SK-N-SH treated with all-trans-retinoic acid at 6 μM for 48 hours (cell line): ENCODE results near the gene PRKCE.

Source experiments
- ATAC-seq: fragments of 200-7000 bp; cut with Tn5 transposase; 3 replicates; pipeline ENCODE4 v1.9.1; 2020; ENCODE audit warnings: mild to moderate bottlenecking, moderate library complexity
- BACH2 ChIP-seq: fragments of 250-450 bp; sonication (Bioruptor Pico); IDR thresholded peaks from 2 replicates; pipeline ENCODE4 v1.9.0; 2021; ENCODE audit warnings: mild to moderate bottlenecking, borderline replicate concordance
- CREB5 ChIP-seq: fragments of 250-450 bp; sonication (Bioruptor Pico); IDR thresholded peaks from 2 replicates; pipeline ENCODE4 v1.5.1; 2020; ENCODE audit warnings: low read depth, mild to moderate bottlenecking, moderate library complexity
- CSDC2 ChIP-seq: fragments of 250-450 bp; sonication (Bioruptor Pico); IDR thresholded peaks from 2 replicates; pipeline ENCODE4 v1.5.0; 2020; ENCODE audit warnings: mild to moderate bottlenecking, moderate library complexity
- ESRRG ChIP-seq: fragments of 250-450 bp; sonication (Bioruptor Pico); IDR thresholded peaks from 2 replicates; pipeline ENCODE4 v1.6.1; 2021; ENCODE audit warnings: mild to moderate bottlenecking
- GLIS3 ChIP-seq: fragments of 250-450 bp; sonication (Bioruptor Pico); IDR thresholded peaks from 2 replicates; pipeline ENCODE4 v1.5.0; 2020; ENCODE audit warnings: mild to moderate bottlenecking, moderate library complexity
- ISL1 ChIP-seq: fragments of 250-450 bp; sonication (Bioruptor Pico); IDR thresholded peaks from 2 replicates; pipeline ENCODE4 v2.1.2; 2022; ENCODE audit warnings: mild to moderate bottlenecking, moderate library complexity
- OSR1 ChIP-seq: fragments of 250-450 bp; sonication (Bioruptor Pico); IDR thresholded peaks from 2 replicates; pipeline ENCODE4 v1.8.0; 2022; ENCODE audit warnings: moderate library complexity, mild to moderate bottlenecking, inconsistent platforms
- PPARA ChIP-seq: fragments of 250-450 bp; sonication (Bioruptor Pico); IDR thresholded peaks from 2 replicates; pipeline ENCODE4 v1.5.0; 2020; ENCODE audit warnings: mild to moderate bottlenecking, borderline replicate concordance
- RARB ChIP-seq: fragments of 250-450 bp; sonication (Bioruptor Pico); IDR thresholded peaks from 2 replicates; pipeline ENCODE4 v1.8.0; 2021; ENCODE audit warnings: mild to moderate bottlenecking, moderate library complexity
- SNAI2 ChIP-seq: fragments of 250-450 bp; sonication (Bioruptor Pico); IDR thresholded peaks from 2 replicates; pipeline ENCODE4 v1.5.0; 2020; ENCODE audit warnings: mild to moderate bottlenecking, moderate library complexity
- TOX ChIP-seq: fragments of 250-450 bp; sonication (Bioruptor Pico); IDR thresholded peaks from 2 replicates; pipeline ENCODE4 v1.8.0; 2021; ENCODE audit warnings: mild to moderate bottlenecking, moderate library complexity, borderline replicate concordance
- TSHZ2 ChIP-seq: fragments of 250-450 bp; sonication (Bioruptor Pico); IDR thresholded peaks from 2 replicates; pipeline ENCODE4 v1.5.0; 2020; ENCODE audit warnings: mild to moderate bottlenecking, moderate library complexity
- ZC3H10 ChIP-seq: fragments of 250-450 bp; sonication (Bioruptor Pico); IDR thresholded peaks from 2 replicates; pipeline ENCODE4 v1.5.1; 2021; ENCODE audit warnings: mild to moderate bottlenecking, moderate library complexity
- ZFP3 ChIP-seq: fragments of 250-450 bp; sonication (Bioruptor Pico); IDR thresholded peaks from 2 replicates; pipeline ENCODE4 v1.5.0; 2020; ENCODE audit warnings: mild to moderate bottlenecking, moderate library complexity
- ZFP30 ChIP-seq: fragments of 450-650 bp; formaldehyde crosslinking; IDR thresholded peaks from 2 replicates; pipeline ENCODE4 v1.5.0; 2022; ENCODE audit warnings: mild to moderate bottlenecking, moderate library complexity
- ZNF565 ChIP-seq: fragments of 450-650 bp; formaldehyde crosslinking; conservative IDR thresholded peaks from 2 replicates; pipeline ENCODE4 v1.5.0; 2020; ENCODE audit warnings: low read depth, mild to moderate bottlenecking, moderate library complexity
- ZNF70 ChIP-seq: fragments of 450-650 bp; formaldehyde crosslinking; IDR thresholded peaks from 2 replicates; pipeline ENCODE4 v1.5.0; 2020; ENCODE audit warnings: mild to moderate bottlenecking, moderate library complexity
- ZNF8 ChIP-seq: fragments of 450-650 bp; formaldehyde crosslinking; IDR thresholded peaks from 2 replicates; pipeline ENCODE4 v1.5.0; 2020; ENCODE audit warnings: mild to moderate bottlenecking, moderate library complexity
- TF ChIP-seq, protein P1 (sequence below): fragments of 250-450 bp; sonication (Bioruptor Pico); IDR thresholded peaks from 2 replicates; pipeline ENCODE4 v1.5.1; 2021; ENCODE audit warnings: mild to moderate bottlenecking, moderate library complexity

Gene PRKCE

GRCh38 chr2:46048693-46049092 is 397.2 kb downstream of the PRKCE start (continued):
- TF ChIP-seq, protein P1, sequence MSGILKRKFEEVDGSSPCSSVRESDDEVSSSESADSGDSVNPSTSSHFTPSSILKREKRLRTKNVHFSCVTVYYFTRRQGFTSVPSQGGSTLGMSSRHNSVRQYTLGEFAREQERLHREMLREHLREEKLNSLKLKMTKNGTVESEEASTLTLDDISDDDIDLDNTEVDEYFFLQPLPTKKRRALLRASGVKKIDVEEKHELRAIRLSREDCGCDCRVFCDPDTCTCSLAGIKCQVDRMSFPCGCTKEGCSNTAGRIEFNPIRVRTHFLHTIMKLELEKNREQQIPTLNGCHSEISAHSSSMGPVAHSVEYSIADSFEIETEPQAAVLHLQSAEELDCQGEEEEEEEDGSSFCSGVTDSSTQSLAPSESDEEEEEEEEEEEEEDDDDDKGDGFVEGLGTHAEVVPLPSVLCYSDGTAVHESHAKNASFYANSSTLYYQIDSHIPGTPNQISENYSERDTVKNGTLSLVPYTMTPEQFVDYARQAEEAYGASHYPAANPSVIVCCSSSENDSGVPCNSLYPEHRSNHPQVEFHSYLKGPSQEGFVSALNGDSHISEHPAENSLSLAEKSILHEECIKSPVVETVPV, result no peak
- TF ChIP-seq PPARA, result no peak
- no peak for TF ChIP-seq ISL1 (CRISPR knock-in tag)

- no peak for ATAC-seq
Observed at GRCh38 chr2:46050027-46050426, 398.6 kb downstream of the PRKCE start.

GRCh38 chr2:46050489-46050888 is 399.0 kb downstream of the PRKCE start:
- ATAC-seq, result no peak

More at GRCh38 chr2:46050027-46050426, 398.6 kb downstream of the PRKCE start:
- TF ChIP-seq TSHZ2 (CRISPR knock-in tag), result no peak
- no peak for TF ChIP-seq ZFP3 (CRISPR knock-in tag)
- no peak for TF ChIP-seq GLIS3

More at GRCh38 chr2:46050489-46050888, 399.0 kb downstream of the PRKCE start:
- TF ChIP-seq TSHZ2 (CRISPR knock-in tag) (no peak), PPARA (no peak), OSR1 (CRISPR knock-in tag) (no peak), SNAI2 (CRISPR knock-in tag) (no peak), ZNF8 (no peak), ZNF70 (CRISPR knock-in tag) (no peak), ZFP30 (CRISPR knock-in tag) (no peak), ISL1 (CRISPR knock-in tag) (no peak), RARB (no peak), ZFP3 (CRISPR knock-in tag) (no peak), CSDC2 (CRISPR knock-in tag) (no peak), CREB5 (CRISPR knock-in tag) (no peak), BACH2 (CRISPR knock-in tag) (no peak), GLIS3 (no peak), ESRRG (CRISPR knock-in tag) (no peak), TOX (CRISPR knock-in tag) (no peak), ZNF565 (CRISPR knock-in tag) (no peak), ZC3H10 (no peak)
- TF ChIP-seq, protein P1, result no peak
